GM13977 (cell line): ENCODE measurements around the gene SDCCAG8.

Experiments
- DNase-seq: peaks from one replicate; pipeline ENCODE4 v3.0.0; 2012; ENCODE audit warnings: low spot score
- in situ Hi-C: fragments of 300-500 bp; cut with MboI; formaldehyde crosslinking; loops from one replicate; pipeline ENCODE4 v1.12.0; 2022; ENCODE audit warnings: low sequenced_read_pairs, low pct_unique_long_range_greater_than_20kb, mixed read lengths, inconsistent platforms; ENCODE audit not compliant: unreplicated experiment
- TF ChIP-seq, protein P1 (sequence below): IDR thresholded peaks from 2 replicates; pipeline ENCODE4 v1.5.1; 2012; ENCODE audit warnings: mild to moderate bottlenecking, control low read depth; ENCODE audit not compliant: insufficient read depth; ENCODE audit errors: extremely low read depth, missing control alignments

SDCCAG8 gene

DNA sequence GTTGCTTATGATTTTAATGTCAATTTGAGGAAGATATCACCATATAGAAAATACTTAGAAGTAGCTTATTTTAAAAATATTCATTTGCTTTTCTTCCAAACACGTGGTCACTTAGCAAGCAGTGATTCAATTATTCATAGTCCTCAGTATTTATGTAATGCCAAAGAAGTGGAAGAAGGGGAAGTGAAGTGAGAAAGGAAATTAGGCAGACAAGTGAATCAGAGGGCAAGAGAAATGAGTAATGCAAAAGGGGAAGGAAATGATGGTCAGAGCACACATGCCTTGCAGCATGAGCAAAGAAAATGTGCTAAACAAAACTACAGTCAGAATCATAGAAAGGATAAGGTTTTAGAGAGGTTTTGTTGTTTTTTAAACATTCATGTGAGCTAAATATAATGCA is 31.8 kb downstream of the SDCCAG8 start:
- in situ Hi-C loops: no loop called here
- TF ChIP-seq, protein P1, sequence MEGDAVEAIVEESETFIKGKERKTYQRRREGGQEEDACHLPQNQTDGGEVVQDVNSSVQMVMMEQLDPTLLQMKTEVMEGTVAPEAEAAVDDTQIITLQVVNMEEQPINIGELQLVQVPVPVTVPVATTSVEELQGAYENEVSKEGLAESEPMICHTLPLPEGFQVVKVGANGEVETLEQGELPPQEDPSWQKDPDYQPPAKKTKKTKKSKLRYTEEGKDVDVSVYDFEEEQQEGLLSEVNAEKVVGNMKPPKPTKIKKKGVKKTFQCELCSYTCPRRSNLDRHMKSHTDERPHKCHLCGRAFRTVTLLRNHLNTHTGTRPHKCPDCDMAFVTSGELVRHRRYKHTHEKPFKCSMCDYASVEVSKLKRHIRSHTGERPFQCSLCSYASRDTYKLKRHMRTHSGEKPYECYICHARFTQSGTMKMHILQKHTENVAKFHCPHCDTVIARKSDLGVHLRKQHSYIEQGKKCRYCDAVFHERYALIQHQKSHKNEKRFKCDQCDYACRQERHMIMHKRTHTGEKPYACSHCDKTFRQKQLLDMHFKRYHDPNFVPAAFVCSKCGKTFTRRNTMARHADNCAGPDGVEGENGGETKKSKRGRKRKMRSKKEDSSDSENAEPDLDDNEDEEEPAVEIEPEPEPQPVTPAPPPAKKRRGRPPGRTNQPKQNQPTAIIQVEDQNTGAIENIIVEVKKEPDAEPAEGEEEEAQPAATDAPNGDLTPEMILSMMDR: no peak
- DNase-seq: peak; percentile 41

DNA sequence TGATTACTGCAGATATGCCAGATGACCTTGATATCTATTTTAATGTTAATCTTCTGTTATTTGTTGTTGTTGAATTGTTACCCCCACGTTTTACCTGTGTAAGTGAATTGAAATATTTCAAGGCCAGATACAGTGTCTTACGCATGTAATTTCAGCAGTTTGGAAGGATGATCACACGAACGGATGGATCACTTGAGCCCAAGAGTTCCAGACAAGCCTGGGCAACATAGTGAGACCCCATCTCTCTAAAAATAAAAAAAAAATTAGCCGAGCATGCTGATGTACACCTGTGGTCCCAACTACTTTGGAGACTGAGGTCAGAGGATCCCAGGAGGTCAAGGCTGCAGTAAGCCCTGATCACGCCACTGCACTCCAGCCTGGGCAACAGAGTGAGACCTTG is 32.2 kb downstream of the SDCCAG8 start:
- TF ChIP-seq, protein P1: no peak

DNA sequence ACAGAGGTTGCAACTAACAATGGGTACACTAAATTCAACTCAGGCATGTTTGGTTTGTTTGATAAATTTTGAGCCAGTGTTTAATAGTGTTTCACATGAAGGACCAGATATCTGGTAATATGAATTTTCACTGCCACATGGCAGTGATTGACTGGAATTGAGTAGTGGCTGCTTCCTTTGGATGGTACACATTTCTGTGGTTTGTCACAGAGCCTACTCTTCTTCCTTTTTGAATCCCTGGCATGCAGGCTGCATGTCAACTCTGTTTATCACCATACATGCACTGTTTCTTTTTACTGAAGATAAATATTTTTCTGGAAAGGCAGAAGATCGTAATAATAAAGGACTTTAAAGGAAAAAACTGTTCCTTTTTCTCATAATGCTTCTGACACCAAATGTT is 35.5 kb downstream of the SDCCAG8 start:
- in situ Hi-C loops: no loop called here
- TF ChIP-seq, protein P1: no peak
- DNase-seq: no peak

More for the DNA sequence above, 32.2 kb downstream of the SDCCAG8 start:
- in situ Hi-C loops: no loop called here
- DNase-seq: no peak

DNA sequence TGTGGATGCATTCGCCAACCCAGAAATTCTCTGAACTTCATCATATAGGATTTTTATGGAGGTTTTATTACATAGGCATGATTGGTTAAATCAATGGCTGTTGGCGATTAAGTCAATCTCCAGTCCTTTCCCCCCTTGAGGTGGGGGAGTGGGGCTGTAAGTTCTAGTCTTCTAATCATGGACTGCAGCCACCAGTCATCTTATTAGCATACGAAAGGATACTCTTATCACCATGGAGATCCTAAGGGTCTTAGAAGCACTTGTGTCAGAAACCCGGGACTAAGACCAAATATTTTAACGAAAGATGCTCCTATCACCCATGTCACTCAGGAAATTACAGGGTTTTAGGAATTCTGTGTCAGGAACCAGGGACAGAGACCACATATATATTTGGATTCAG is 36.3 kb downstream of the SDCCAG8 start:
- in situ Hi-C loops: no loop called here

DNA sequence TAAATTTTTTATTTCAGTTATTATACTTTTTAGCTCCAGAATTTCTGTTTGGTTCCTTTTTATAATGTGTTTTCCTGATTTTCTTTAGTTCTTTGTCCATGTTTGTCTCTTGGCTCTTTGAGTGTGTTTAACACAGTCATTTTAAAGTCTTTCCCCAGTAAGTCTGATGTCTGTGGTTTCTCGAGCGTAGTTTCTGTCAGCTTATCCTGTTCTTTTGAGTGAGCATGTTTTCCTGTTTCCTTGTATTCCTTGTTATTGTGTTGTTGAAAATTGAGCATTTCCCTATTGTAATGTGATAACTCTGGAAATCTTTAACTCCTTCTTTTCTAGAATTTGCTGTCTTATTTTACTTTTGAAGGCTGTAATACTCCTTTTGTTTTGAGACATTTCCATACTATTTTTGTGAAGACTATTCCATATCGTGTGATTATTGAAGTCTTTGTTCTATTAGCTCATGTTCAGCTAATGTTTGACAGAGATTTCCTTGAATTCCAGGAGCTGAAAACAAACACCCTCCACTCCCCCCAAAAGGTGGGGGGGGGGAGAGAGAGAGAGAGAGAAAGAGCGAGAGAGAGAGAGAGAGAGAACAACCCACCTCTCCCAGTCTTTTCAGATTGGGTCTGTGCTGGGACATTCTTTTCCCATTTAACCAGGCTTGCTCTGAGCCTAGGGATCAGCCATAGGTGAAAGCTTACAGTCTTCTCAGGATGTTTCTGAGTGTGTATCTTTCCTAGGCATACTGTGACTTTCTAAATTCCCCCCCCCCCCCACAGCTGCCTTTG is 38.3 kb downstream of the SDCCAG8 start:
- TF ChIP-seq, protein P1: no peak
- DNase-seq: no peak
- in situ Hi-C loops: no loop called here

More for the DNA sequence above, 36.3 kb downstream of the SDCCAG8 start:
- TF ChIP-seq, protein P1: no peak
- no peak for DNase-seq

DNA sequence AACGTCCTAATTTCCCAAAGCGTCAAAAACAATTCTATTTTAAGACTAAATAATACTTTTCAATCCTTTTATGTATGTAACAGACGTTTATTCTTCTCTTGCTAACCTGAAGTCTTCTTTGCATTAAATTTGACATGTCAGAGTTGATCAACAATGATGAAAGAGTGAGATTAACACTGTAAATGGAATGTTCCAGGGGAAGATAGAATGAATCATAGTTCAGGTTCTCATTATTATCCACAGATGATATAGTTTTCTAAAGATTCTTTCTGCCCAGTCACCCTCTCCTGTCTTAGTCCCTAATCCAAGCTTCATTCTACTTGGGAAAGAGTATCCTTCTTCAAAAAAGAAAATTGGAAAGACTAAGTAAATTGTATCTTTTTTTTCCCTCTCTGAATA is 38.9 kb downstream of the SDCCAG8 start:
- TF ChIP-seq, protein P1: no peak
- in situ Hi-C loops: no loop called here

More for the DNA sequence above, 38.9 kb downstream of the SDCCAG8 start:
- no peak for DNase-seq
